ENCODE measurements around the gene FOCAD.
A peak's percentile ranks its signal among the peaks of the same experiment; 100 is the strongest.

FOCAD gene

GRCh38 chr9:20989923-20990341 lies 305.9 kb downstream of the FOCAD start:
- Histone ChIP-seq H2AFZ (ENCODE audit: low read length) (no peak overlapping the region), H2BK120ac (ENCODE audit: low read depth, low read length) (no peak overlapping the region), H2BK12ac (ENCODE audit: low read length) (no peak overlapping the region), H3K27ac (replicated peaks; ENCODE audit: low read length) (no peak overlapping the region), H3K4ac (ENCODE audit: low read length) (no peak overlapping the region), H3K9ac (ENCODE audit: low read depth, low read length, poor library complexity) (no peak overlapping the region), H4K91ac (ENCODE audit: low read depth, low read length, poor library complexity) (no peak overlapping the region), H3K9me3 (replicated peaks in 1 of 2; ENCODE audit: control insufficient read depth in 2 of 2, insufficient read depth in 1 of 2, low read depth in 1 of 2, low read length in 2 of 2) (peaks cover 0 to 3% of the 10 kb centered on the region in 2 donors), H2BK15ac (ENCODE audit: low read length) (no peak overlapping the region), H3K79me1 (ENCODE audit: low read depth, low read length) (no peaks in the 10 kb centered on the region), H3K18ac (ENCODE audit: low read length) (no peak overlapping the region), H3K4me3 (ENCODE audit: low read length in 2 of 2) (no peak overlapping the region), H2BK5ac (ENCODE audit: low read length) (no peak overlapping the region), H3K27me3 (ENCODE audit: control insufficient read depth in 3 of 3, insufficient read depth in 3 of 3, low read depth in 1 of 3, low read length in 3 of 3) (no peaks in the 10 kb centered on the region), H3K4me2 (ENCODE audit: insufficient read depth, low read length, poor library complexity, severe bottlenecking) (no peak overlapping the region), H3K14ac (ENCODE audit: low read length) (no peak overlapping the region), H3K23ac (ENCODE audit: low read depth, low read length, poor library complexity) (peak overlapping the region; percentile 3), H3K4me1 (ENCODE audit: control insufficient read depth in 2 of 2, insufficient read depth in 1 of 2, low read depth in 1 of 2, low read length in 2 of 2) (no peaks in the 10 kb centered on the region), H4K8ac (ENCODE audit: low read depth, low read length) (no peak overlapping the region), H3K36me3 (replicated peaks in 1 of 2; ENCODE audit: control insufficient read depth in 2 of 2, insufficient read depth in 2 of 2, low read length in 2 of 2) (peaks cover 16 to 73% of the 10 kb centered on the region in 2 donors), H2AK5ac (ENCODE audit: low read depth, low read length) (no peak overlapping the region)
- no peak for DNase-seq (ENCODE audit: low spot score)
- no CpG with 5 or more reads among the region's 6 CpGs for WGBS, 2 donors (ENCODE audit: extremely low coverage in 2 of 2, insufficient read length in 2 of 2, insufficient replicate concordance in 1 of 2)

DNA sequence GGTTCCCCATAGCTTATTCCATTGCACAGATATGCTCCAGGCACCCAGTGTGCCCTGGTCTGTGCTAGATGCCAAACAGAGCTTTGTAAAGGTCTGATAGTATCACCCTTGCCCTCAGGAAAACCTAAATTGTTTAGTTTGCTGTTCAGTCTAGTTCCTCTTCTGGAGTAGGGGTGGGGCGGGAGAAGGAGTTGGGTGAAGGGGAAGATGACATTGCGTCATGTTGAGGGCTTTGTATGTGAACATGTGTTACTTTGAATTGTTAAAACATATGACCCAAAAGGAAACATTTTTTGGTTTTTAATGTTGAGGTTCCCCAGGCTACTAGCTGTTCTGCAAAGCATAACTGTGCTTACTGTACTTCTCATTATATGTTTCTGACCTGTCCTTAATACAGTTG lies 306.8 kb downstream of the FOCAD start:
- no peak for DNase-seq (ENCODE audit: low spot score)
- Histone ChIP-seq H4K91ac (ENCODE audit: low read depth, low read length, poor library complexity) (no peak overlapping the region), H3K4me2 (ENCODE audit: insufficient read depth, low read length, poor library complexity, severe bottlenecking) (no peak overlapping the region), H2AK5ac (ENCODE audit: low read depth, low read length) (no peak overlapping the region), H3K36me3 (replicated peaks in 1 of 2; ENCODE audit: control insufficient read depth in 2 of 2, insufficient read depth in 2 of 2, low read length in 2 of 2) (peaks cover 19 to 76% of the 10 kb centered on the region in 2 donors), H3K4me1 (ENCODE audit: control insufficient read depth in 2 of 2, insufficient read depth in 1 of 2, low read depth in 1 of 2, low read length in 2 of 2) (no peaks in the 10 kb centered on the region), H3K4ac (ENCODE audit: low read length) (no peak overlapping the region), H3K27me3 (ENCODE audit: control insufficient read depth in 3 of 3, insufficient read depth in 3 of 3, low read depth in 1 of 3, low read length in 3 of 3) (no peaks in the 10 kb centered on the region), H3K14ac (ENCODE audit: low read length) (no peak overlapping the region), H2BK15ac (ENCODE audit: low read length) (no peak overlapping the region), H2BK120ac (ENCODE audit: low read depth, low read length) (no peak overlapping the region), H3K23ac (ENCODE audit: low read depth, low read length, poor library complexity) (no peak overlapping the region), H2BK12ac (ENCODE audit: low read length) (no peak overlapping the region), H3K79me1 (ENCODE audit: low read depth, low read length) (no peaks in the 10 kb centered on the region), H2AFZ (ENCODE audit: low read length) (no peak overlapping the region), H3K27ac (replicated peaks; ENCODE audit: low read length) (no peak overlapping the region), H4K8ac (ENCODE audit: low read depth, low read length) (no peak overlapping the region), H3K9ac (ENCODE audit: low read depth, low read length, poor library complexity) (no peak overlapping the region), H3K18ac (ENCODE audit: low read length) (no peak overlapping the region), H2BK5ac (ENCODE audit: low read length) (no peak overlapping the region), H3K9me3 (replicated peaks in 1 of 2; ENCODE audit: control insufficient read depth in 2 of 2, insufficient read depth in 1 of 2, low read depth in 1 of 2, low read length in 2 of 2) (peaks cover 0 to 3% of the 10 kb centered on the region in 2 donors), H3K4me3 (ENCODE audit: low read length in 2 of 2) (no peak overlapping the region)
- no CpG with 5 or more reads among the region's 2 CpGs for WGBS, 2 donors (ENCODE audit: extremely low coverage in 2 of 2, insufficient read length in 2 of 2, insufficient replicate concordance in 1 of 2)

- H3K9me3 ChIP-seq (replicated peaks in 1 of 2; ENCODE audit: control insufficient read depth in 2 of 2, insufficient read depth in 1 of 2, low read depth in 1 of 2, low read length in 2 of 2): peaks cover 0 to 3% of the 10 kb centered on the region in 2 donors
- no peak overlapping the region for H2BK15ac ChIP-seq (ENCODE audit: low read length)
- peaks cover 20 to 57% of the 10 kb centered on the region in 2 donors for H3K36me3 ChIP-seq (replicated peaks in 1 of 2; ENCODE audit: control insufficient read depth in 2 of 2, insufficient read depth in 2 of 2, low read length in 2 of 2)
- DNase-seq (ENCODE audit: low spot score): no peak
- H3K4ac ChIP-seq (ENCODE audit: low read length): no peak overlapping the region
- no peaks in the 10 kb centered on the region for H3K79me1 ChIP-seq (ENCODE audit: low read depth, low read length)
- H3K4me2 ChIP-seq (ENCODE audit: insufficient read depth, low read length, poor library complexity, severe bottlenecking): no peak overlapping the region
- H4K91ac ChIP-seq (ENCODE audit: low read depth, low read length, poor library complexity): no peak overlapping the region
- no peaks in the 10 kb centered on the region for H3K27me3 ChIP-seq (ENCODE audit: control insufficient read depth in 3 of 3, insufficient read depth in 3 of 3, low read depth in 1 of 3, low read length in 3 of 3)
- no peak overlapping the region for H3K4me3 ChIP-seq (ENCODE audit: low read length in 2 of 2)
- H3K23ac ChIP-seq (ENCODE audit: low read depth, low read length, poor library complexity): no peak overlapping the region
- no peak overlapping the region for H2BK120ac ChIP-seq (ENCODE audit: low read depth, low read length)
- H3K14ac ChIP-seq (ENCODE audit: low read length): no peak overlapping the region
- no peak overlapping the region for H2BK12ac ChIP-seq (ENCODE audit: low read length)
- no peak overlapping the region for H4K8ac ChIP-seq (ENCODE audit: low read depth, low read length)
- H2AK5ac ChIP-seq (ENCODE audit: low read depth, low read length): no peak overlapping the region
- H2AFZ ChIP-seq (ENCODE audit: low read length): no peak overlapping the region
- no peak overlapping the region for H3K18ac ChIP-seq (ENCODE audit: low read length)
- H3K9ac ChIP-seq (ENCODE audit: low read depth, low read length, poor library complexity): no peak overlapping the region
- no peak overlapping the region for H2BK5ac ChIP-seq (ENCODE audit: low read length)
- no CpG with 5 or more reads among the region's 3 CpGs for WGBS, 2 donors (ENCODE audit: extremely low coverage in 2 of 2, insufficient read length in 2 of 2, insufficient replicate concordance in 1 of 2)
- H3K27ac ChIP-seq (replicated peaks; ENCODE audit: low read length): no peak overlapping the region
- H3K4me1 ChIP-seq (ENCODE audit: control insufficient read depth in 2 of 2, insufficient read depth in 1 of 2, low read depth in 1 of 2, low read length in 2 of 2): no peaks in the 10 kb centered on the region
Measured at GRCh38 chr9:20994486-20994885, 310.4 kb downstream of the FOCAD start.

- no peak overlapping the region for H3K18ac ChIP-seq (ENCODE audit: low read length)
- no peak for DNase-seq (ENCODE audit: low spot score)
- H2AK5ac ChIP-seq (ENCODE audit: low read depth, low read length): no peak overlapping the region
- no peaks in the 10 kb centered on the region for H3K27me3 ChIP-seq (ENCODE audit: control insufficient read depth in 3 of 3, insufficient read depth in 3 of 3, low read depth in 1 of 3, low read length in 3 of 3)
- H2BK12ac ChIP-seq (ENCODE audit: low read length): no peak overlapping the region
- H3K79me1 ChIP-seq (ENCODE audit: low read depth, low read length): no peaks in the 10 kb centered on the region
- no peak overlapping the region for H2BK15ac ChIP-seq (ENCODE audit: low read length)
- H3K9me3 ChIP-seq (replicated peaks in 1 of 2; ENCODE audit: control insufficient read depth in 2 of 2, insufficient read depth in 1 of 2, low read depth in 1 of 2, low read length in 2 of 2): peaks cover 0 to 5% of the 10 kb centered on the region in 2 donors
- no peak overlapping the region for H3K27ac ChIP-seq (replicated peaks; ENCODE audit: low read length)
- no peak overlapping the region for H3K14ac ChIP-seq (ENCODE audit: low read length)
- H3K36me3 ChIP-seq (replicated peaks in 1 of 2; ENCODE audit: control insufficient read depth in 2 of 2, insufficient read depth in 2 of 2, low read length in 2 of 2): peaks cover 11 to 45% of the 10 kb centered on the region in 2 donors
- no peak overlapping the region for H3K4me3 ChIP-seq (ENCODE audit: low read length in 2 of 2)
- no peak overlapping the region for H4K8ac ChIP-seq (ENCODE audit: low read depth, low read length)
- no peak overlapping the region for H3K4me2 ChIP-seq (ENCODE audit: insufficient read depth, low read length, poor library complexity, severe bottlenecking)
- H3K4me1 ChIP-seq (ENCODE audit: control insufficient read depth in 2 of 2, insufficient read depth in 1 of 2, low read depth in 1 of 2, low read length in 2 of 2): no peaks in the 10 kb centered on the region
- H2AFZ ChIP-seq (ENCODE audit: low read length): no peak overlapping the region
- no peak overlapping the region for H3K23ac ChIP-seq (ENCODE audit: low read depth, low read length, poor library complexity)
- H2BK120ac ChIP-seq (ENCODE audit: low read depth, low read length): no peak overlapping the region
- H3K9ac ChIP-seq (ENCODE audit: low read depth, low read length, poor library complexity): no peak overlapping the region
- no peak overlapping the region for H2BK5ac ChIP-seq (ENCODE audit: low read length)
- no CpG with 5 or more reads among the region's 2 CpGs for WGBS, 2 donors (ENCODE audit: extremely low coverage in 2 of 2, insufficient read length in 2 of 2, insufficient replicate concordance in 1 of 2)
- H3K4ac ChIP-seq (ENCODE audit: low read length): no peak overlapping the region
- no peak overlapping the region for H4K91ac ChIP-seq (ENCODE audit: low read depth, low read length, poor library complexity)
Measured at GRCh38 chr9:20995616-20996015, 311.6 kb downstream of the FOCAD start.

All from neuronal stem cell (in vitro differentiated cells).